MCF 10A (cell line): Measurements from ENCODE around the gene PARD3B. TPM values are rescaled to one million over a fixed set of nuclear protein-coding genes. Genes with fewer than 3 reads are reported as not detected.

Experiments used
- BruUV-seq: library from RNA; stranded (reverse); fragments of 400-500 nt; replicated peaks from 2 replicates; lab custom pipeline; 2021; lab: Mats Ljungman, UMichigan
- CTCF ChIA-PET: fragments of 300-600 bp; sonication (Branson Sonifier 250); formaldehyde crosslinking; extraction: SDS; loops from one replicate; lab custom pipeline; 2021; ENCODE audit warnings: antibody characterized with exemption, inconsistent platforms; lab: Yijun Ruan, JAX
- POLR2A ChIA-PET: fragments of 300-600, 350-650 bp; sonication (Branson Sonifier 250); formaldehyde crosslinking; extraction: SDS; loops from one replicate; lab custom pipeline; 2020; ENCODE audit warnings: antibody characterized with exemption, inconsistent platforms; lab: Yijun Ruan, JAX
- DNase-seq: peaks from one replicate; pipeline ENCODE4 v3.0.0-alpha.2; 2018; ENCODE audit not compliant: unreplicated experiment
- H3K27ac Mint-ChIP-seq: one replicate; pipeline ENCODE4 v1.8.0; 2022; ENCODE audit warnings: mild to moderate bottlenecking, low read depth, mixed read lengths; ENCODE audit not compliant: unreplicated experiment
- H3K27me3 Mint-ChIP-seq: one replicate; pipeline ENCODE4 v1.8.0; 2022; ENCODE audit warnings: mixed read lengths; ENCODE audit not compliant: insufficient read depth, unreplicated experiment
- H3K36me3 Mint-ChIP-seq: one replicate; pipeline ENCODE4 v1.8.0; 2022; ENCODE audit warnings: mild to moderate bottlenecking, moderate library complexity, mixed read lengths; ENCODE audit not compliant: insufficient read depth, unreplicated experiment
- H3K4me1 Mint-ChIP-seq: one replicate; pipeline ENCODE4 v1.8.0; 2022; ENCODE audit warnings: mixed read lengths; ENCODE audit not compliant: insufficient read depth, unreplicated experiment
- H3K4me3 Mint-ChIP-seq: one replicate; pipeline ENCODE4 v1.8.0; 2022; ENCODE audit warnings: mild to moderate bottlenecking, moderate library complexity, mixed read lengths; ENCODE audit not compliant: unreplicated experiment
- H3K9me3 Mint-ChIP-seq: one replicate; pipeline ENCODE4 v1.8.0; 2022; ENCODE audit warnings: mixed read lengths; ENCODE audit not compliant: unreplicated experiment
- CTCF ChIP-seq: fragments of 200-600 bp; IDR thresholded peaks from one replicate; pipeline ENCODE4 v1.8.0; 2022; ENCODE audit warnings: antibody characterized with exemption, mild to moderate bottlenecking; ENCODE audit not compliant: unreplicated experiment
- intact Hi-C: fragments of 100-400 bp; cut with micrococcal nuclease; formaldehyde crosslinking; loops from 2 replicates; pipeline ENCODE4 v1.14.1; 2022
- total RNA-seq: library from RNA; stranded (reverse); gene quantifications from 2 replicates; pipeline ENCODE4 v1.2.3, GENCODE V29; 2022

The PARD3B gene
- total RNA-seq, 1 experiment from 2014 or later, result 11.6 TPM

GRCh38 chr2:205438241-205438640, 893.0 kb downstream of the PARD3B start:
- TF ChIP-seq CTCF, result no peak

GRCh38 chr2:205439621-205440020, 894.3 kb downstream of the PARD3B start:
- H3K4me3 Mint-ChIP-seq, result no peak overlapping the region
- CTCF ChIA-PET, result no interaction called here

More at GRCh38 chr2:205438241-205438640, 893.0 kb downstream of the PARD3B start:
- POLR2A ChIA-PET, result no interaction called here
- no peaks in the 10 kb centered on the region for H3K4me1 Mint-ChIP-seq
- intact Hi-C loops, result no loop called here
- H3K4me3 Mint-ChIP-seq, result no peak overlapping the region
- H3K27ac Mint-ChIP-seq, result no peak overlapping the region
- BruUV-seq, result no TSS peak
- CTCF ChIA-PET, result no interaction called here
- H3K27me3 Mint-ChIP-seq, result no peaks in the 10 kb centered on the region
- H3K36me3 Mint-ChIP-seq, result no peaks in the 10 kb centered on the region
- no peak for DNase-seq
- H3K9me3 Mint-ChIP-seq, result peaks cover 11% of the 10 kb centered on the region

GRCh38 chr2:205441524-205441923, 896.2 kb downstream of the PARD3B start:
- Mint-ChIP-seq H3K4me3 (no peak overlapping the region), H3K4me1 (no peaks in the 10 kb centered on the region), H3K36me3 (no peaks in the 10 kb centered on the region), H3K27me3 (no peaks in the 10 kb centered on the region), H3K27ac (no peak overlapping the region), H3K9me3 (peaks cover 15% of the 10 kb centered on the region)
- POLR2A ChIA-PET, result no interaction called here
- no peak for TF ChIP-seq CTCF
- intact Hi-C loops, result no loop called here
- BruUV-seq, result no TSS peak
- DNase-seq, result no peak
- CTCF ChIA-PET, result no interaction called here

More at GRCh38 chr2:205439621-205440020, 894.3 kb downstream of the PARD3B start:
- no peak for DNase-seq
- H3K36me3 Mint-ChIP-seq, result no peaks in the 10 kb centered on the region
- H3K9me3 Mint-ChIP-seq, result peaks cover 15% of the 10 kb centered on the region
- POLR2A ChIA-PET, result no interaction called here
- no peaks in the 10 kb centered on the region for H3K27me3 Mint-ChIP-seq
- no peaks in the 10 kb centered on the region for H3K4me1 Mint-ChIP-seq
- BruUV-seq, result no TSS peak
- no peak for TF ChIP-seq CTCF
- intact Hi-C loops, result no loop called here
- no peak overlapping the region for H3K27ac Mint-ChIP-seq

- CTCF ChIA-PET, result interaction anchor here (0.7 to 0.8 kb wide), 2 partner anchors 62 to 227 kb away, joined by 3 to 5 read pairs; no protein-coding TSS in a partner anchor
- BruUV-seq, result no TSS peak
- Mint-ChIP-seq H3K27me3 (no peaks in the 10 kb centered on the region), H3K4me1 (no peaks in the 10 kb centered on the region), H3K27ac (no peak overlapping the region), H3K9me3 (peaks cover 5% of the 10 kb centered on the region), H3K4me3 (no peak overlapping the region), H3K36me3 (no peaks in the 10 kb centered on the region)
- DNase-seq, result no peak
- intact Hi-C loops, result no loop called here
- TF ChIP-seq CTCF, result no peak
- POLR2A ChIA-PET, result no interaction called here
Measured at GRCh38 chr2:205448189-205448588, 902.9 kb downstream of the PARD3B start.
